Testis (tissue), 2 donors: ENCODE results near the gene TMEM255B.

Source experiments
- CTCF ChIP-seq, 3 experiments: fragments of 450-650 bp in 2 of 3; fragments of 200-600 bp in 1 of 3; sonication (generic) in 1 of 3; IDR thresholded peaks; one replicate each; pipeline ENCODE4 v1.5.1; 2016 to 2019; ENCODE audit warnings: antibody characterized with exemption in 3 of 3, mild to moderate bottlenecking in 2 of 3, moderate library complexity in 1 of 3
- POLR2A ChIP-seq: fragments of 450-650 bp; IDR thresholded peaks from one replicate; pipeline ENCODE4 v1.6.1; 2017; ENCODE audit warnings: antibody characterized with exemption, mild to moderate bottlenecking, moderate library complexity

GRCh38 chr13:113839536-113840204 is 80.6 kb downstream of the TMEM255B start:
- no peak for TF ChIP-seq CTCF (IDR thresholded peaks at IDR 0.05)
- TF ChIP-seq POLR2A, result no peak
